ENCODE measurements around the gene ARHGEF40.

GRCh38 chr14:21106176-21106497, 36.0 kb downstream of the ARHGEF40 start:
- TF ChIP-seq CTCF (optimal IDR thresholded peaks at IDR 0.05 in 1 of 3, IDR thresholded peaks at IDR 0.05 in 1 of 3, conservative IDR thresholded peaks at IDR 0.05 in 1 of 3; ENCODE audit: extremely low read depth in 1 of 3, insufficient read depth in 2 of 3, low read length in 3 of 3) (no peak), EZH2 (IDR thresholded peaks at IDR 0.05; ENCODE audit: low read length) (no peak)
